GM12873 (cell line): ENCODE results near the gene GRHL1.

ENCODE experiments used
- CTCF ChIP-seq: IDR thresholded peaks from 2 replicates; pipeline ENCODE4 v1.5.1; 2012; ENCODE audit warnings: low read depth, mild to moderate bottlenecking, moderate library complexity, low read length, control low read depth; ENCODE audit not compliant: insufficient read depth; ENCODE audit errors: missing control alignments

The GRHL1 gene

GRCh38 chr2:9949992-9950520 is 1.4 kb upstream of the GRHL1 start:
- no peak for TF ChIP-seq CTCF

GRCh38 chr2:9950521-9951271 is 797 bp upstream of the GRHL1 start:
- peak; percentile 19 for TF ChIP-seq CTCF

GRCh38 chr2:9951272-9951521 is 296 bp upstream of the GRHL1 start:
- no peak for TF ChIP-seq CTCF

GRCh38 chr2:9952286-9952737 is 819 bp downstream of the GRHL1 start:
- no peak for TF ChIP-seq CTCF

- no peak for TF ChIP-seq CTCF
Observed at GRCh38 chr2:9952856-9953503, 1.5 kb downstream of the GRHL1 start.

- no peak for TF ChIP-seq CTCF
Observed at GRCh38 chr2:9954136-9954535, 2.6 kb downstream of the GRHL1 start.

- TF ChIP-seq CTCF: no peak
Observed at GRCh38 chr2:9958057-9958456, 6.6 kb downstream of the GRHL1 start.
